NCI-H1694 (cell line): ENCODE results near the gene RELB.
"Not testable (repeated sequence)": the region's sequence is repeated elsewhere in the genome, so short reads cannot be mapped to it uniquely, and the experiment has no call there.

Experiments
- DNase-seq: peaks from one replicate; lab custom pipeline; 2025; lab: John Stamatoyannopoulos, UW

RELB gene

DNA sequence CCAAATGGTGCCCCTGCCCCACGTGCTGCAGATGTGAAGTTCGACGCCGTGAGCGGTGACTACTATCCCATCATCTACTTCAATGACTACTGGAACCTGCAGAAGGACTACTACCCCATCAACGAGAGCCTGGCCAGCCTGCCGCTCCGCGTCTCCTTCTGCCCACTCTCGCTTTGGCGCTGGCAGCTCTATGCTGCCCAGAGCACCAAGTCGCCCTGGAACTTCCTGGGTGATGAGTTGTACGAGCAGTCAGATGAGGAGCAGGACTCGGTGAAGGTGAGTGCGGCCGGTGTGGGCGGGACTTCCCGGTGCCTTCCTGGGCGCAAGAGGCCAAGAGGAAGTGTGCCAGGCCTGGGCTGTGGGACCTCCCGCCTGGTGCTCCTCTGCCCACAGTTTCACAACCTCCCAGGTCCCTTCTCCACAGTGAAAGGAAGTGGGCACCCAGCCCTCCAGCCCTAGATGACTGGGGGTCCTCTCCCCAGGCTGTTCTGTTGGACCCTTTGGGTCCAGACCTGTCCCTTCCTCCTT, 14.1 kb upstream of the RELB start:
- no peak for DNase-seq

DNA sequence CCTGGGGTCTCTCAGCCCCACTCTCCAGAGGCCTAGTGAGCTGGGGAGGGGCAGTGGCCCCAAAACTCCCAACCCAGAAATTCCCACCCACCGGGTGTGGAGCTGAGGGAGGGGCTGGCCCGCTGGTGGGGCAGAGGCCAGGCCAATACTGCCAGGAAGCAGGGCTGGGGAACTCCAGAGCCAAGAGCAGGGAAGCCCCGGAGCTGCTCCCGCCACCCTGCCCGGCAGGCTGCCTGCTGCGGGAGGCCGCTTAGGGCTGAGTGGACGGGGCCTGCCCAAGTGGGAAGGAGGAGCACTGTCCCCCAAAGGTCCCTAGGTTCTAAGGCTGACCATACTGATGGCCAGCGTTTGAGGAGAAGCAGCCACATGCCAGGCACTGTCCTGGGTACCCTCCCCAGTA, 13.0 kb upstream of the RELB start:
- DNase-seq, result no peak

DNA sequence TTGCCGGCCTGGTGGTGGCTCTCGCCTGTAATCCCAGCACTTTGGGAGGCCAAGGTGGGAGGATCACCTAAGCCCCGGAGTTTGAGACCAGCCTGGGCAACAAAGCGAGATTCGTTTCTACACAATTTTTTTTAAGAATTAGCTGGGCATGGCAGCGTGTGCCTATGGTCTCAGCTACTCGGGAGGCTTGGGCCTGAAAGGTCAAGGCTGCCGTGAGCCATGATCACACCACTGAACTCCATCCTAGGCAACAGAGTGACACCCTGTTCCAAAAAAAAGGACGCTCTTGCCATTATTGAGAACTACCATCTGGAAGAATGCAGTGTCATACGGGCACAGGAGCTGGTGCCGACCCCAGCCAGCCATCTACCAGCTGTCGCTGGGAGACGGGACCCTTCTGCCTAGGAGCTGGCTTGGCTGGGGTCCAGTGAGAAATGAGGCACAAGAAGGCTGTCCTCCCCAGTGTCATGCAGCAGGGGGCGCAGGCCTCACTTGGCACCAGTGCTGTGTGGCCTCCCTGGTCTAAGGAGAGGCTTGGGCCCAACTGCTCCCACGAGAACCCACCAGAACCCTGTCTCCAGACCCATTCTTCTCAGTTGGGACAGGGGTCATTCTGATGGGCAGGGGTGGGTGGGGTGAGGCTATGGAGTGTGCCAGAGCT, 12.2 kb upstream of the RELB start:
- peak; percentile 97 for DNase-seq

GRCh38 chr19:44990459-44990858, 10.8 kb upstream of the RELB start:
- no peak for DNase-seq

DNA sequence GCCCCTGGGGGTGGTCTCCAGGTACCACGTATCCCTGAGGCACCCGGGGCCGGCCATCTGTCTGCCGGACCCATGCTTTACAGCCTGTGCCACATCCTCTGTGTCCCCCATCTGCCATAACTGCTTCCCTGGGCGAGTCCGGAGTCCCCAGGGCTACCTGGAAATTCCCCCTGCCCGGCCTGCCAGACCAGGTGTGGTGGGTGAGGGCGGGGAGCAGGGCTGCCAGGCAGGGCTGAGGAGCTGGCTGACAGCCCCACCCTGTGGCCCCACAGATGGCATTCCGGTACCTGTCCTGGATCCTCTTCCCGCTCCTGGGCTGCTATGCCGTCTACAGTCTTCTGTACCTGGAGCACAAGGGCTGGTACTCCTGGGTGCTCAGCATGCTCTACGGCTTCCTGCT, 10.3 kb upstream of the RELB start:
- no peak for DNase-seq

- DNase-seq, result no peak
Observed at GRCh38 chr19:44992336-44993163, 8.7 kb upstream of the RELB start.

DNA sequence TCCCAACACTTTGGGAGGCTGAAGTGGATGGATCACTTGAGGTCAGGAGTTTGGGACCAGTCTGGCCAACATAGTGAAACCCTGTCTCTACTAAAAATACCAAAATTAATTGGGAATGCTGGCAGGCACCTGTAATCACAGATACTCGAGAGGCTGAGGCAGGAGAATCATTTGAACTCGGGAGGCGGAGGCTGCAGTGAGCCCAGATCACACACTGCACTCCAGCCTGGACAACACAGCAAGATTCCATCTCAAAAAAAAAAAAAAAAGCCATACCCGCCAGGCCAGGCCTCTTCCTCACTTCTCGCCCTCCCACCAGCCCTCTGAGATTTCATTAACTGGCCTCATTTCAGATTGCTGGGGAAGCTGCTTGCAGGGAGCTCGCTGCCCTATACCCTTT, 7.7 kb upstream of the RELB start:
- no peak for DNase-seq

- DNase-seq, result no peak
Observed at GRCh38 chr19:44993926-44994537, 7.2 kb upstream of the RELB start.

DNA sequence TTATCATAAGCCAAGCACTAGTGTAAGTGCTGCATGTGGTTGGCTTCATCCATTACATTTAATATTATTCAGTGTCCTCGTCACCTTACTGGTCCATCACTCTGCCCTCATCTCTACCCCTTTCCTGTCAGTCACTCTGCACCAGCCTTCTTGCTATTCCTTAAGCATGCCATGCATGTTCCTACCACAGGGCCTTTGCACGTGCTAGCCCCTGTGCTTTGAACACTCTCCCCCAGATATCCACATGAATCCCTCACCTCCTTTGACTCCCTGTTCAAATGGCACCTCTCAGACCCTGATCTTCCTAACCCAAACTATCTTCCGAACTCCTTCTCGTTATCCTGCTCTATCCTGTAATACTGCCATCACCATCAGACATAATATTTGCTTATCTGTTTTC, 3.2 kb upstream of the RELB start:
- DNase-seq, result no peak

DNA sequence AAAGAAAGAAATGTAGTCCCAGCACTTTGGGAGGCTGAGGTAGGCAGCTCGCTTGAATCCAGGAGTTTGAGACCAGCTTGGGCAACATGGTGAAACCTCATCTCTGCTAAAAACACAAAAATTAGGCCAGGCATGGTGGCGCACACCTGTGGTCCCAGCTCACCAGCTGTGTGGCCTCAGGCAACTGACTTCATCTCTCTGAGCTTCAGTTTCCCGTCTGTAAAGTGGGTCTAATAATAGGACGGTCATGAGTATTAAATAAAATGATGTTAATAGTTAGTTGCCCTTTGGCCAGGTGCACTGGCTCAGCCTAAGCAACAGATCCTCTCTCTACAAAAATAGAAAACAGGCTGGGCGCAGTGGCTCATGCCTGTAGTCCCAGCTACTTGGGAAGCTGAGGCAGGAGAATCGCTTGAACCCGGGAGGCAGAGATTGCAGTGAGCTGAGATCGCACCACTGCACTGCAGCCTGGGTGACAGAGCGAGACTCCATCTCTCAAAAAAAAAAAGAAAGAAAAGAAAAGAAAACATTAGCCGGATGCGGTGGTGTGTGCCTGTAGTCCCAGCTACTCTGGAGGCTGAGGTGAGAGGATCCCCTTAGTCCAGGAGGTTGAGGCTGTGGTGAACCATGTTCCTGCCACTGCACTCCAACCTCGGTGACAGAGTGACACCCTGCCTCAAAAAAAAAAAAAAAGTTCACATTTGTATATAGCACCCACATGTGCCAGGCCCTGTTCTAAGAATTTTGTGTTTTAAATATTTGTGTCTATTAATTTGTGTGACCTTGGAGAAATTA, 1.9 kb upstream of the RELB start:
- DNase-seq, result not testable (repeated sequence)

DNA sequence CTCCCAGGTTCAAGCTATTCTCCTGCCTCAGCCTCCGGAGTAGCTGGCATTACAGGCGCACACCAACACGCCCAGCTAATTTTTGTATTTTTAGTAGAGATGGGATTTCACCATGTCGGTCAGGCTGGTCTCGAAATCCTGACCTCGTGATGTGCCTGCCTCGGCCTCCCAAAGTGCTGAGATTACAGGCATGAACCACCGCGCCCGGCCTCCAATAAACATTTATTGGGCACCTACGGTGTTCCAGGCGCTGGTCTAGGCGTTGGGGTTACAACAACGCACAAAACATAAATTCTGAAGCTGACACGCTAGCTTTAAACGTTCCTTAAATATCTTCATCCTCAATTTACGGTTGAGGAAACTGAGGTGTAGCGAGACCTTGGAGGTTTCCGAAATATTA, 599 bp upstream of the RELB start:
- not testable (repeated sequence) for DNase-seq

DNA sequence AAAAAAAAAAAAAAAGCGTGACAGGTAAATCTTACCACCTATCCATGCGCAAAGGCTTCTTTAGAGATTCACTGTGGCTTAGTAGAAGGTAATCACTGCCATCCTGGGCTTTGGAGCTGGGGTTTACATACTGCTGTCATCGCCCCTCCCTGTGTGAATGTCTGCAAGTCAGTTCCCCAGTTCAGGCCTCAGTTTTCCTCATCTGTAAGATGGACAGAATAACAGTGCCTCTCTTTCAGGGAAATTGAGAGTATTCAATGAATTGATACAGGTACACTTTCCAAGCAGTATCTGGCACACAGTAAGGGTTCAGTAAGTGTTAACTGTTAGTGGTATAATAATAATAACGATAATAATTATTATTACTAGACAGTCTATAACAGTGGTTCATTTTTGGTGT, 2.2 kb downstream of the RELB start:
- DNase-seq, result no peak

DNA sequence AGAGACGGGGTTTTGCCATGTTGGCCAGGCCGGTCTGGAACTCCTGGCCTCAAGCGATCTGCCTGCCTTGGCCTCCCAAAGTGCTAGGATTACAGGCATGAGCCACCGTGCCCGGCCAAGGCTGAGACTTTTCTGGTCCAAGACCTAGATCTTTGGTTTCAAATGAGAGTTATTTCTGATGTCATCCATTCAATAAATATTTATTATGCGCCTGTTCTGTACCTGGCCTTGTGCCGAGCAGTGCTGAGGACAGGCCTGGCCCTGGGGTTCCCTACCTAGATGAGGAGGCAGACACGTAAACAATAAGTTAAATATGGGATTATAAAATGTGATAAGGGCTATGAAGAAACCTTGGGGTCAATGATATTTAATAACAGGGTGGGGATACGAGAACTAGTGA, 4.5 kb downstream of the RELB start:
- no peak for DNase-seq

- no peak for DNase-seq
Observed at GRCh38 chr19:45008552-45008951, 7.3 kb downstream of the RELB start.

DNA sequence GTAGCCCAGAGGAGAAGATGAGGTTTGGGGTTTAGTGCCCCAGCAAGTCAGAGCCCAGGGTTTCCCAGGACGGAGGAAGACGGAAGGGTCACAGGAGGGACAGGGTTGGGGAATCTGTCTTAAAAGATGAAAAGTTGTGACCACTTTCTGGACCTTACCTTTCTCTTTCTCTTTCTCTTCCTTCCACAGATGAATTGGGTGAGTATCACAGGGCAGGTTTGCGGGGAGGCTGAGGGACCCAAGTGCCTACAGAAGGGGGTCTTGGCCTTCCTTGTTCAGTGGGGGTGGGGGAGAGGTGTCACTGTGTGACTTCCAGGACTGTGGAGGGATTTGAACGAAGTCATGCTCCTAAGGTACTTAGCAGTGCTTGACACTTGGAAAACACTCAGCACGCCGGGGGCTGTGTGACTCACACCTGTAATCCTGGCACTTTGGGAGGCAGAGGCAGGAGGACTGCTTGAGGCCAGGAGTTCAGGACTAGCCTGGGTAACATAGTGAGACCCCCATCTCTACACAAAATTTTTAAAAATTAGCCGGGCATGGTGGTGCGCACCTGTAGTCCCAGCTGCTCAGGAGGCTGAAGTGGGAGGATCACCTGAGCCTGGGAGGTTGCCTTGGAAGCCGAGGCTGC, 8.5 kb downstream of the RELB start:
- no peak for DNase-seq

DNA sequence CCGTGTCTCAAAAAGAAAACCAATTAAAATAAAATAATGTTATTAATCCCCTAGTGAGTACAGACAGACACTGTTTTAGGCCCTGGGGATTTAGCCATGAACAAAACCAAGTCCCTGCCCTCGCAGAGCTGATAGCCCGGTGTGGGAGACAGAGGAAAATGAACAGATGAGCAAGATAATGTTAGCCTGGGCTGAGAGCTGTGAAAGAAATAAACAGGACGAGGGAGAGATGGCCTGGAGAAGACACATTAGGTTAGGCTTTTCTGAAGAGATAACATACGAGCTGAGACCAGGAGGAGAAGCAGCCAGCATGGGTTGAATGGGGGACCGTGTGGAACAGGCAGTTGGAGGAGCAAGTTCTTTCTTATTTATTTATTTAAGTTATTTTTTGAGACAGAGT, 9.0 kb downstream of the RELB start:
- no peak for DNase-seq

DNA sequence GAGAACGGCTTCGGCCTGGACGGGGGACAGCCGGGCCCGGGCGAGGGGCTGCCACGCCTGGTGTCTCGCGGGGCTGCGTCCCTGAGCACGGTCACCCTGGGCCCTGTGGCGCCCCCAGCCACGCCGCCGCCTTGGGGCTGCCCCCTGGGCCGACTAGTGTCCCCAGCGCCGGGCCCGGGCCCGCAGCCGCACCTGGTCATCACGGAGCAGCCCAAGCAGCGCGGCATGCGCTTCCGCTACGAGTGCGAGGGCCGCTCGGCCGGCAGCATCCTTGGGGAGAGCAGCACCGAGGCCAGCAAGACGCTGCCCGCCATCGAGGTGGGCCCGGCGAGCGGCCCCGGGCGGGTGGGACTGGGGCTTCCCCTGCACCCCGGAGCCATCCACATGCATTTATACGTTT, 10.7 kb downstream of the RELB start:
- no peak for DNase-seq

GRCh38 chr19:45016388-45017314, 15.4 kb downstream of the RELB start:
- DNase-seq, result peak; percentile 80

- no peak for DNase-seq
Observed at GRCh38 chr19:45019187-45019586, 17.9 kb downstream of the RELB start.

GRCh38 chr19:45020071-45020470, 18.8 kb downstream of the RELB start:
- no peak for DNase-seq

DNA sequence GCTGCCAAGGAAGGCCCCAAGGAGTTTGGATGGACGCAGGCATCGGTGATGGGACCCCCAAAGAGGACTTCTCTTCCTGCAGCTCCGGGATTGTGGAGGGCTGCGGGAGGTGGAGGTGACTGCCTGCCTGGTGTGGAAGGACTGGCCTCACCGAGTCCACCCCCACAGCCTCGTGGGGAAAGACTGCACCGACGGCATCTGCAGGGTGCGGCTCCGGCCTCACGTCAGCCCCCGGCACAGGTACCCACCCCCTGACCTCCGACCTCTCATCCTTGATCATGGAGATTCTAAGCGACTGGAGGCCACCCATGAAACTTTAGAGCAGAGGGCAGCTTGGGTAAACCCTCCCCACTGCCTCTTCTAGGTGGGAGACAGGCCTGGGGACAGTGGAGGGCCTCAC, 20.7 kb downstream of the RELB start:
- no peak for DNase-seq
